Measurements from ENCODE around the gene WDTC1. TPM values are rescaled to one million over a fixed set of nuclear protein-coding genes. Genes with fewer than 3 reads are reported as not detected.

WDTC1 gene
- total RNA-seq, 1 experiment from 2014 or later, result 19.0 TPM

DNA sequence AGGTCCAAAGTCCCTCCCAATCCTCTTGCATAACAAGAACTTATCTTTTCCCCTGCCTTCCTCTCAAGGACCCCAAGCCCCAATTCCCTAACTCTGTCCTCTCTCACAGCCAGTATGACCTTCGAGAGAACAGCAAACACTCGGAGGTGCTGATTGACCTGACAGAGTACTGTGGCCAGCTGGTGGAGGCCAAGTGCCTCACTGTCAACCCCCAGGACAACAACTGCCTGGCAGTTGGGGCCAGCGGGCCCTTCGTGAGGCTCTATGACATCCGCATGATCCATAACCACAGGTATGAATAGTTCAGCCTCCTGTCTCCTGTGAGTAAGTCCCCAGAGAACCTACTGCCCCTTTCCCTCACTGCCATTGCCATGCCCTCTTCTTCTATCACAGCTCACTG, 57.7 kb downstream of the WDTC1 start:
- no peak overlapping the region for H2BK12ac ChIP-seq (ENCODE audit: insufficient read length, low read depth, low read length)
- H3K27me3 Mint-ChIP-seq (ENCODE audit: low read depth), result no peaks in the 10 kb centered on the region
- H3K56ac ChIP-seq (ENCODE audit: insufficient read length, low read depth, low read length), result no peak overlapping the region
- H4K5ac ChIP-seq (ENCODE audit: insufficient read length, low read depth, low read length), result no peak overlapping the region
- WGBS (ENCODE audit: extremely low coverage, insufficient read length, low lambda C conversion rate), result no CpG with 5 or more reads among the region's 5 CpGs
- H3K79me2 ChIP-seq (ENCODE audit: insufficient read depth, low read length), result no peaks in the 10 kb centered on the region
- peaks cover 0 to 9% of the 10 kb centered on the region in 2 experiments; a peak in 2 of 4 replicates for H3K4me1 Mint-ChIP-seq
- H3K27ac ChIP-seq (ENCODE audit: insufficient read length, low read depth, low read length), result no peak overlapping the region
- H3K9me3 Mint-ChIP-seq, result peaks cover 5 to 6% of the 10 kb centered on the region in 2 experiments; a peak in 2 of 5 replicates
- H2AK5ac ChIP-seq (ENCODE audit: insufficient read length, low read length), result no peak overlapping the region
- H3K36me3 Mint-ChIP-seq (ENCODE audit: insufficient read depth in 1 of 3, low read depth in 3 of 3), result peaks cover 18 to 26% (median 20%) of the 10 kb centered on the region in 3 experiments; a peak in 5 of 7 replicates
- no peaks in the 10 kb centered on the region for H3K9me3 ChIP-seq (ENCODE audit: control insufficient read depth, low read depth, low read length)
- H3K27ac Mint-ChIP-seq, result no peak overlapping the region
- no peak overlapping the region for H3K9ac ChIP-seq (ENCODE audit: extremely low read depth, insufficient read length, low read length)
- no peak overlapping the region for H2BK20ac ChIP-seq (ENCODE audit: low read depth, low read length, poor library complexity, severe bottlenecking)
- H3K79me1 ChIP-seq (ENCODE audit: insufficient read depth, low read depth, low read length, poor library complexity, severe bottlenecking), result no peaks in the 10 kb centered on the region
- H4K91ac ChIP-seq (ENCODE audit: insufficient read length, low read depth, low read length), result no peak overlapping the region
- H3K27me3 ChIP-seq (ENCODE audit: insufficient read depth, low read length), result no peaks in the 10 kb centered on the region
- H3K4me2 ChIP-seq (ENCODE audit: insufficient read depth, insufficient read length, low read length), result no peak overlapping the region
- no peak overlapping the region for H4K8ac ChIP-seq (replicated peaks; ENCODE audit: insufficient read length, low read depth, low read length)
- no peak overlapping the region for H2BK120ac ChIP-seq (ENCODE audit: low read depth, low read length, poor library complexity, severe bottlenecking)
- no peak overlapping the region for H3K23ac ChIP-seq (ENCODE audit: insufficient read length, low read depth, low read length)
- no peak overlapping the region for H3K4ac ChIP-seq (ENCODE audit: low read depth, low read length)
- no peak overlapping the region for H3T11ph ChIP-seq (ENCODE audit: low read length)
- H4K20me1 ChIP-seq (ENCODE audit: control insufficient read depth, insufficient read depth, insufficient read length), result peaks cover under 1% of the 10 kb centered on the region
- no peaks in the 10 kb centered on the region for H3K23me2 ChIP-seq (ENCODE audit: insufficient read length, low read depth, low read length, poor library complexity, severe bottlenecking)
- no peak overlapping the region for H3K14ac ChIP-seq (ENCODE audit: insufficient read depth, low read length)
- no peak overlapping the region for H2BK5ac ChIP-seq (ENCODE audit: insufficient read length, low read length)
- DNase-seq, result no peak
- H3K4me3 Mint-ChIP-seq, result no peak overlapping the region
- no peaks in the 10 kb centered on the region for H3K4me1 ChIP-seq (ENCODE audit: insufficient read depth, low read length)
- TF ChIP-seq, protein P1, sequence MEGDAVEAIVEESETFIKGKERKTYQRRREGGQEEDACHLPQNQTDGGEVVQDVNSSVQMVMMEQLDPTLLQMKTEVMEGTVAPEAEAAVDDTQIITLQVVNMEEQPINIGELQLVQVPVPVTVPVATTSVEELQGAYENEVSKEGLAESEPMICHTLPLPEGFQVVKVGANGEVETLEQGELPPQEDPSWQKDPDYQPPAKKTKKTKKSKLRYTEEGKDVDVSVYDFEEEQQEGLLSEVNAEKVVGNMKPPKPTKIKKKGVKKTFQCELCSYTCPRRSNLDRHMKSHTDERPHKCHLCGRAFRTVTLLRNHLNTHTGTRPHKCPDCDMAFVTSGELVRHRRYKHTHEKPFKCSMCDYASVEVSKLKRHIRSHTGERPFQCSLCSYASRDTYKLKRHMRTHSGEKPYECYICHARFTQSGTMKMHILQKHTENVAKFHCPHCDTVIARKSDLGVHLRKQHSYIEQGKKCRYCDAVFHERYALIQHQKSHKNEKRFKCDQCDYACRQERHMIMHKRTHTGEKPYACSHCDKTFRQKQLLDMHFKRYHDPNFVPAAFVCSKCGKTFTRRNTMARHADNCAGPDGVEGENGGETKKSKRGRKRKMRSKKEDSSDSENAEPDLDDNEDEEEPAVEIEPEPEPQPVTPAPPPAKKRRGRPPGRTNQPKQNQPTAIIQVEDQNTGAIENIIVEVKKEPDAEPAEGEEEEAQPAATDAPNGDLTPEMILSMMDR (conservative IDR thresholded peaks at IDR 0.05), result no peak
- no peak overlapping the region for H2AFZ ChIP-seq (ENCODE audit: low read length)
- no peak overlapping the region for H3K18ac ChIP-seq (ENCODE audit: insufficient read length, low read depth, low read length)
- H2BK15ac ChIP-seq (ENCODE audit: low read depth, low read length), result no peak overlapping the region
